Mucosa of rectum (tissue), 2 donors: ENCODE measurements around the gene SNN.

ENCODE experiments used
- H3K27ac ChIP-seq, 2 donors: one replicate each; pipeline ENCODE4 v1.7.0; 2013; ENCODE audit warnings: inconsistent platforms in 2 of 2, low read depth in 2 of 2, low read length in 2 of 2
- H3K27me3 ChIP-seq, 2 donors: one replicate each; pipeline ENCODE4 v1.7.0; 2013; ENCODE audit warnings: low read length in 2 of 2; ENCODE audit not compliant: control insufficient read depth in 2 of 2, insufficient read depth in 2 of 2
- H3K36me3 ChIP-seq, 2 donors: one replicate each; pipeline ENCODE4 v1.7.0; 2013; ENCODE audit warnings: low read length in 2 of 2; ENCODE audit not compliant: control insufficient read depth in 2 of 2, insufficient read depth in 2 of 2
- H3K4me1 ChIP-seq, 2 donors: one replicate each; pipeline ENCODE4 v1.7.0; 2013; ENCODE audit warnings: low read length in 2 of 2, mild to moderate bottlenecking in 1 of 2; ENCODE audit not compliant: control insufficient read depth in 2 of 2, insufficient read depth in 2 of 2
- H3K4me3 ChIP-seq, 2 donors: one replicate each; pipeline ENCODE4 v1.7.0; 2013; ENCODE audit warnings: low read length in 2 of 2
- H3K9ac ChIP-seq, 2 donors: one replicate each; pipeline ENCODE4 v1.7.0; 2013; ENCODE audit warnings: low read length in 2 of 2, low read depth in 1 of 2, mild to moderate bottlenecking in 1 of 2
- H3K9me3 ChIP-seq, 2 donors: one replicate each; pipeline ENCODE4 v1.7.0; 2013; ENCODE audit warnings: low read length in 2 of 2; ENCODE audit not compliant: control insufficient read depth in 2 of 2
- donor health status: healthy.
- donor health status: Normal muscosa, but diverticular disease.

SNN gene

DNA sequence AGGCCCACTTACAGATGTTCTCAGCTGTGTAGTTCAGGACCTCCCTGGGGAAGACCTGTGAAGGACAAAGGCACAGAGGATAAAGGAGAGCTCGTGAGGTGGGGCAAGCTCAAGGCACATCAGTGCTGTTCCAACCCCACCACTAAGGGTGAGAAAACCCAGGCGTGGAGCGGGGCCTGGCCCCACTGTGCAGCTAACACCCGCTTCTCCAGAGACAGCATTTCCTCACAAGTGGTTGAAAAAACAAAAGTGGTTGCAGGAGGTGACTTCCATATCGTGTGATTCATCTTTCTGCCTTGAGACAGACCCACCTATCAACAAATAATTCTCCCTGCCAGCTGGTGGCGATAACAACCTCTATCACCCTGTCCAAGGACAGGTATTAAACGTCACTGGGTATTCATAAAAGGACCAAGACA lies 30.0 kb downstream of the SNN start:
- H3K9ac ChIP-seq: no peak overlapping the region
- H3K4me3 ChIP-seq: no peak overlapping the region
- H3K36me3 ChIP-seq: peaks cover 46 to 66% of the 10 kb centered on the region in 2 donors
- H3K27me3 ChIP-seq: no peaks in the 10 kb centered on the region
- H3K27ac ChIP-seq: no peak overlapping the region
- no peaks in the 10 kb centered on the region for H3K4me1 ChIP-seq
- no peaks in the 10 kb centered on the region for H3K9me3 ChIP-seq

DNA sequence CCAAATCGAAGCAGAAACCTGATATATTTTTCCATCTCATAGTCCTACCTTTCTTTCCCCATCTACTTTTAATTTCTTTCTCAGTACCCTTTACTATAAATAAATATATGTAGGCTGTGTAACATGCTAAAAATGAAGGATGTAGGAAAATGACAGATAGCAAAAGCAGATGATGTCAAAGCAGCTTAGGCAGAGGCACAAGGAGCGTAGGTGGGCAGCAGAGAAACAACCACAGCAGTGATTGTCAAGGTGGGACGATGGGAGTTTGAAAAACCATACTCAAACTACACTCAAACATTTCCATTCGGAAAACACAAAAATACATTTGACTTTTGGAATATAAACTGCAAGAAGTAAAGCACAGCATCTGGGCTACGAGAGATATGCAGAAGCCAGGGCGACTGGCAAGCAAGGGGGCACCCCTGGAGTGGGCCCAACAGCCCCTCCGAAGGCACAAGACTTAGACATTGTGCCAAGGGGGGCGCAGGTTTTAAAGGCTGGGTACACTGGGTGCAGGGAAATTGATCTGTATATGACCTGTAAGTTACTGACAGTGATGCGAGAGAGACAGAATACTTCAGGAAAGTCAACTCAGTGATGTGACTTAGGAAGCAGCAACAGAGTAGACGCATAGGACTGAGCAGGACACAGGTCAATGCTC lies 31.1 kb downstream of the SNN start:
- Histone ChIP-seq H3K27ac (no peak overlapping the region), H3K4me1 (no peaks in the 10 kb centered on the region), H3K36me3 (peaks cover 51 to 74% of the 10 kb centered on the region in 2 donors)

DNA sequence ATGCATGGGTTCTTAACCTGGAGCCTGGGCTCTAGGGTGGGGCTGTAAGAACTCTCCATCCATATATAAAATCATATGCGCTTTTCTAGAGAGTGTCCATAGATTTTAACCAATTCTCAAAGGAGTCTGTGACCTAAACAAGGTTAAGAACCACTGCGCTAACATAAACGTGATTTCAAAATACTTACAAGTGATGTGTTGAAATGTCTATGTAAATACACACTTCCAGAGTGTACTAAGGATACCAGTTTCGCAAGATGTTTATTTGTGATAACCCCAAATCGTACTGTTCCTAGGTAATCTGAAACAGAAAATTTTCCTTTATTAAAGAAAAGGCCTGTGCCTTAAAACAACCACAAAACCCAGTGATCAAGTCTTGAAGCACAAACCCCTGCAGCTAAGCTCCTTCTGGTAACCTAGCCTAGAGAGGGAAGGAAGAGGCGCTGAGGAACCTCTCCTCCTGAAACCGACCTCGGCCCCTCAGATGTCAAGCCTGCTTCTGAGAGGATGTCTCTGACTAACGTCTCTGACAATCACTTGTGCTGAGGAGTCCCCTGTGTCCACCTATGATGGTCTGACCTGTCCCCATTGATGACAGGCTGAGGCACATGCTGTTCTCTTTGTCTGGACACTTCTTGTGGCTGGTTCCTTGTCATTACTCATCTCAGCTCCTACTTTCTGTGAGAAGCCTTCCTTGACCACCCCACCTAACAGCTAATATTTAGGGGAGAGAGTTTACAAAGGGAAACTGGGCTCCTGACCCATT lies 32.2 kb downstream of the SNN start:
- H3K27ac ChIP-seq: no peak overlapping the region
- no peak overlapping the region for H3K4me3 ChIP-seq
- H3K36me3 ChIP-seq: peaks cover 42 to 65% of the 10 kb centered on the region in 2 donors

More for the DNA sequence above, 31.1 kb downstream of the SNN start:
- Histone ChIP-seq H3K4me3 (no peak overlapping the region), H3K27me3 (no peaks in the 10 kb centered on the region), H3K9ac (no peak overlapping the region), H3K9me3 (no peaks in the 10 kb centered on the region)

DNA sequence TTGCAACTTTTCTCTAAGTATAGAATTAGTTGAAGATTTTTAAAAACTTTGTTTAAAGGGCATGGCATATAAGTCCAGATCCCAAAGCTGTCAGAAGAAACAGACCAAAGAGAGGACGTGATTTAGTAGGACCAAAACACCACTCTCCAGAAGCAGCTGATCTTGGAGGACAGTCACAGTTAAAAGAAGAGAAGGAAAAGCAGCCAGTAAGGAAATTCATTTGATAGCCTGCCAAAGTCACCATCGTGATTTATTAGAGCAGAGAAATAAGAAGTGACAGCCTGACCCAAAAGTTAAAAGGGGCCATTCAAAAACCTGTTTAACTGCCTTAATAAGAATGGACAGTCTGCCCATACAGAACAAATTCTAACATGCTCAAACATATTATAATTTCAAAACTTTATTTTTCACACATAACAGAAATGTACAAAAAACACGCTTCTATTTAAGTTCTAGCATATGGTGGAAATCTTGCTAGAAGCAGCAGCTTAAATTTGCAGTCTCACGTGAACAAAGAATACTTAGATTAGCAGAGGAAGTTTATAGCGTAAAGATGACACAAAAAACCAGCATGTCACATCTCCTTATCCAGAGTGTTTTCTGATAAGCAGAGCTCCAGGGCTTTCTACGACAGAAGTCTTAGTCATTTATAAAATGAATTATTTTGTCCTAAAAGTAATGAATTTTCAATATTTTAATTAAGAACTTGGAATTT lies 37.2 kb downstream of the SNN start:
- no peak overlapping the region for H3K4me3 ChIP-seq
- no peak overlapping the region for H3K9ac ChIP-seq
- H3K9me3 ChIP-seq: no peaks in the 10 kb centered on the region
- no peaks in the 10 kb centered on the region for H3K27me3 ChIP-seq
- peaks cover 20 to 34% of the 10 kb centered on the region in 2 donors for H3K36me3 ChIP-seq
- H3K4me1 ChIP-seq: no peaks in the 10 kb centered on the region
- no peak overlapping the region for H3K27ac ChIP-seq

More for the DNA sequence above, 32.2 kb downstream of the SNN start:
- Histone ChIP-seq H3K9me3 (no peaks in the 10 kb centered on the region), H3K9ac (no peak overlapping the region), H3K4me1 (no peaks in the 10 kb centered on the region), H3K27me3 (no peaks in the 10 kb centered on the region)

DNA sequence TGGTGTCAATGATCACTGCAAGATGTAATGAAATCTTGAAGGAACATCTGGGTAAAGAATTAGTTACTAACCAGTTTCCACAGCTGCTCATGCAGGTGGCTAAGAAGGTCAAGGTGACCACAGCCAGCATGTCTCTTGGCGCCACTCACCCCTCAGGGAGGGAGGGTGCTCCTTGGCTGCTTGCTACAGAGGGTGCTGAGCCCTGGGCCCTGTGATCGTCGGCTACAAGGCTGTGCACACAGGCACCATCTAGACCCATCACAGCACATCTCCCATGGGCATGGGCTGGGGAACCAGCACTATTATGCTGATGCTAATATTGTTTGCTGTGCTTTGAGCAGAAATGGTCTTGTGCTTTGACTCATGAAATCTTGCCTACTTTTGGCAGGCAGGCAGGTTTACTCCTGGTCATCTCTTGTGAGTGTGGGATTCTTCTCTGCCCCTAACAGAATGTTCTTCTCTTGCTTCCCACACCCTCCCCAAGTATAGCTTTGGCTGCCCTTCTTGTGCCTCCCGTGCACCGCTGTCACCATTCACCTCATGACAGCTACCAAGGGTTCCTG lies 38.0 kb downstream of the SNN start:
- Histone ChIP-seq H3K9me3 (no peaks in the 10 kb centered on the region), H3K27me3 (no peaks in the 10 kb centered on the region), H3K4me1 (no peaks in the 10 kb centered on the region), H3K4me3 (no peak overlapping the region), H3K27ac (no peak overlapping the region), H3K36me3 (peaks cover 27 to 35% of the 10 kb centered on the region in 2 donors), H3K9ac (no peak overlapping the region)

DNA sequence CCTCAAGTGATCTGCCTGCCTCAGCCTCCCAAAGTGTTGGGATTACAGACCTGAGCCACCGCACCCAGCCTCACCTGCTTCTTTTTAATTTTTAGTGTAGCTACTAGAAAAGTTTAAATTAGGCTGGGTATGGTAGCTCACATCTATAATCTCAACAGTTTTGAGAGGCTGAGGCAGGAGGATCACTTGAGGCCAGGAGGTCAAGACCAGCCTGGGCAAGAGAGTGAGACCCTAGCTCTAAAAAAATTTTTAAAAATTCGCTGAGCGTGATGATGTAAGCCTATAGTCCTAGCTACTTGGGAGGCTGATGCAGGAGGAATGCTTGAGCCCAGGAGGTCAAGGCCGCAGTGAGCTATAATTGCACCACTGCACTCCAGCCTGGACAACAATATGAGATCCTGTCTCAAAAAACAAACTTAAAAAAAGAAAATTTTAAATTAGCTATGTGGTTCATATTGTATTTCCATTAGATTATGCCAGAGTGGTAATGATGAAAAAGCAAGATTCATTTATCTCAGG lies 39.5 kb downstream of the SNN start:
- no peaks in the 10 kb centered on the region for H3K9me3 ChIP-seq
- H3K9ac ChIP-seq: no peak overlapping the region
- peaks cover 36 to 39% of the 10 kb centered on the region in 2 donors for H3K36me3 ChIP-seq
- no peak overlapping the region for H3K4me3 ChIP-seq
- no peaks in the 10 kb centered on the region for H3K4me1 ChIP-seq
- H3K27me3 ChIP-seq: no peaks in the 10 kb centered on the region
- H3K27ac ChIP-seq: no peak overlapping the region

DNA sequence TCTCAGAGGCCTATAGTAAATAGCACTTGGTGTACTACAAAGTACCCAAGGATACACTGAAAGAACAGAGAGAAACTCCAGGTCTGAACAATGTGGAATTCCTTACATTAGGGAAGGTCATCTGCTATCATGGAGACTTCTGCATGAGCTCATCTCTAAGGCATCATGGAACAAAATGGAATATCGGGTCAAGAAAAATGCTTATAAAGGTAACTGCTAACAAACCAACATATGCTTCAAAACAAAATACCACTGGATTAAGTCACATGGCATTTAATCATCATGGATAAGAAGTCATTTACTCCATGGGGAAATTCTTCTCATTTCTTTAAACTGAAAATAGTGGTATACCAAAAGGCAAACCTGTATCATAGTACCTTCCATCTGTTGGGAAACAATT lies 40.2 kb downstream of the SNN start:
- Histone ChIP-seq H3K27ac (no peak overlapping the region), H3K27me3 (no peaks in the 10 kb centered on the region), H3K9ac (no peak overlapping the region), H3K4me3 (no peak overlapping the region), H3K9me3 (no peaks in the 10 kb centered on the region), H3K36me3 (peaks cover 36% of the 10 kb centered on the region in 2 donors), H3K4me1 (no peaks in the 10 kb centered on the region)

DNA sequence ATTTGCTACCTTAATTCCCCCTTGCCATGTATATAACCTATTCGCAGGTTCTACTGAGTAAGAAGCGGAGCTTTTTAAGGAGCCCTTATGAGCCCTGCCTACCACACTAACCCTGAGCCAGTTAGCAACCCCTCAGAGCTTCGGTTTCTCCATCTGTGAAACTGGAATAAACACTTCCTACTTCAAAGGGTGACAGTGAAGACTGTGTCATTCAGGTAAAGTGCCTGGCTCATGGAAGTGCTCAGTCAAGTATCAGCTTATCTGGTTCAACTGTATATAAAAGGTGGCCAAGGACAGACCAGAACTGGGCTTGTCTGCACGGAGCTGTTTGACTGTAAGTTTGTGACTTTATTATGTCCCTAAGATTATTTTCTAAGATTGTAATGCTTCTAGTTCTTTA lies 43.4 kb downstream of the SNN start:
- Histone ChIP-seq H3K27me3 (no peaks in the 10 kb centered on the region), H3K36me3 (peaks cover 29 to 38% of the 10 kb centered on the region in 2 donors), H3K4me3 (no peak overlapping the region), H3K27ac (no peak overlapping the region), H3K4me1 (no peaks in the 10 kb centered on the region), H3K9ac (no peak overlapping the region), H3K9me3 (no peaks in the 10 kb centered on the region)

DNA sequence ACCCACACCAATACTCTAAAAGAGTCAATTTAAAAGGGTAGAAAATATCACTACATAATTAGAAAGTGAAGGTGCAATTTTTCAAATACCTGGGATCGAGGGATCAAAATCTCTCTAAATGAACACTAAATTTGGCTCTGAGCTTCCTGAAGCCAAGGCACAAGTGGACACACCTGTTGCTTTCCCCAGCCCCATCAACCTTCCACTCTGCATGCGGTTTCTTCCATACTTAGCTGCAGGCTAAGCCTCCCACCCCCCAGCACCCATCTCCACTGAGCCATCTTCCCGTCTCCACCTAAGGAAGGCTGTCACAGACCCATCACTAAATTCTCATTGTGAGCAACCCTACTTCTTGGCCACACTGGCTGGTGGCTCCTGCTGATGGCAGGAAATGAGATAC lies 43.9 kb downstream of the SNN start:
- Histone ChIP-seq H3K27ac (no peak overlapping the region), H3K9ac (no peak overlapping the region), H3K4me3 (no peak overlapping the region), H3K36me3 (peaks cover 29 to 38% of the 10 kb centered on the region in 2 donors), H3K27me3 (no peaks in the 10 kb centered on the region), H3K4me1 (no peaks in the 10 kb centered on the region), H3K9me3 (no peaks in the 10 kb centered on the region)
